ENCODE results near the gene WWOX.

Gene WWOX

GRCh38 chr16:78184238-78185183 is 85.1 kb downstream of the WWOX start:
- peak overlapping the region; percentile 33 for H3K4me3 ChIP-seq (ENCODE audit: low read depth, low read length)
- DNase-seq (ENCODE audit: low read depth) = peak; percentile 96
- TF ChIP-seq CTCF (IDR thresholded peaks at IDR 0.05; ENCODE audit: control insufficient read depth, extremely low read depth, insufficient read depth) = no peak

- TF ChIP-seq CTCF (IDR thresholded peaks at IDR 0.05; ENCODE audit: control insufficient read depth, extremely low read depth, insufficient read depth) = no peak
- no peak overlapping the region for H3K4me3 ChIP-seq (ENCODE audit: low read depth, low read length)
- DNase-seq (ENCODE audit: low read depth) = no peak
Observed at GRCh38 chr16:78189121-78189520, 89.7 kb downstream of the WWOX start.

- TF ChIP-seq CTCF (IDR thresholded peaks at IDR 0.05; ENCODE audit: control insufficient read depth, extremely low read depth, insufficient read depth) = no peak
- H3K4me3 ChIP-seq (ENCODE audit: low read depth, low read length) = no peak overlapping the region
- DNase-seq (ENCODE audit: low read depth) = no peak
Observed at GRCh38 chr16:78192734-78193488, 93.5 kb downstream of the WWOX start.

- H3K4me3 ChIP-seq (ENCODE audit: low read depth, low read length) = no peak overlapping the region
- TF ChIP-seq CTCF (IDR thresholded peaks at IDR 0.05; ENCODE audit: control insufficient read depth, extremely low read depth, insufficient read depth) = no peak
- DNase-seq (ENCODE audit: low read depth) = no peak
Observed at GRCh38 chr16:78194948-78195347, 95.5 kb downstream of the WWOX start.

GRCh38 chr16:78195797-78196196 is 96.3 kb downstream of the WWOX start:
- no peak for DNase-seq (ENCODE audit: low read depth)
- H3K4me3 ChIP-seq (ENCODE audit: low read depth, low read length) = no peak overlapping the region
- TF ChIP-seq CTCF (IDR thresholded peaks at IDR 0.05; ENCODE audit: control insufficient read depth, extremely low read depth, insufficient read depth) = no peak

- no peak for DNase-seq (ENCODE audit: low read depth)
- H3K4me3 ChIP-seq (ENCODE audit: low read depth, low read length) = no peak overlapping the region
- TF ChIP-seq CTCF (IDR thresholded peaks at IDR 0.05; ENCODE audit: control insufficient read depth, extremely low read depth, insufficient read depth) = no peak
Observed at GRCh38 chr16:78196502-78196901, 97.0 kb downstream of the WWOX start.

All from LNCaP clone FGC (cell line).